Vagina (tissue), 2 donors: ENCODE measurements around the gene NDOR1. TPM values are rescaled to one million over a fixed set of nuclear protein-coding genes. Genes with fewer than 3 reads are reported as not detected.

Experiments
- DNase-seq, 2 donors: peaks; one replicate each; pipeline ENCODE4 v3.0.0-alpha.2; 2017; ENCODE audit errors: extremely low spot score in 2 of 2
- H3K27ac ChIP-seq: fragments of 200-600 bp; sonication (generic); one replicate; pipeline ENCODE4 v1.5.1; 2019
- H3K27me3 ChIP-seq: fragments of 200-600 bp; sonication (generic); one replicate; pipeline ENCODE4 v1.5.1; 2019
- H3K36me3 ChIP-seq, 2 donors: fragments of 200-600 bp; sonication (generic); one replicate each; pipeline ENCODE4 v1.5.1; 2017 to 2019
- H3K4me1 ChIP-seq: fragments of 200-600 bp; sonication (generic); one replicate; pipeline ENCODE4 v1.5.1; 2019
- H3K4me3 ChIP-seq, 2 donors: fragments of 200-600 bp; sonication (generic); 1 replicate in 1 of 2; 2 replicates in 1 of 2; pipeline ENCODE4 v1.5.1; 2016 to 2019
- H3K9me3 ChIP-seq: fragments of 200-600 bp; sonication (generic); one replicate; pipeline ENCODE4 v1.5.1; 2019
- POLR2A ChIP-seq, 2 donors: fragments of 450-650 bp; IDR thresholded peaks; one replicate each; pipeline ENCODE4 v1.6.1; 2017; ENCODE audit warnings: antibody characterized with exemption in 2 of 2, mild to moderate bottlenecking in 2 of 2, moderate library complexity in 2 of 2
- POLR2AphosphoS5 ChIP-seq, 2 donors: sonication (generic); formaldehyde crosslinking; IDR thresholded peaks; one replicate each; pipeline ENCODE4 v1.9.0; 2017; ENCODE audit warnings: antibody characterized with exemption in 2 of 2, mild to moderate bottlenecking in 2 of 2, low read depth in 1 of 2; ENCODE audit not compliant: insufficient read depth in 1 of 2
- intact Hi-C: fragments of 100-400 bp; cut with DNase I; formaldehyde crosslinking; loops from one replicate; pipeline ENCODE4 v1.15.1; 2023
- total RNA-seq: library from RNA; depleted of rRNA; stranded (reverse); fragments of >200 nt; gene quantifications from one replicate; pipeline ENCODE4 v1.2.3, GENCODE V29; 2016
- TF ChIP-seq, protein P1 (sequence below), 3 experiments: fragments of 450-650 bp in 2 of 3; fragments of 200-600 bp in 1 of 3; sonication (generic) in 1 of 3; IDR thresholded peaks; one replicate each; pipeline ENCODE4 v1.5.1; 2017 to 2019; ENCODE audit warnings: antibody characterized with exemption in 3 of 3, mild to moderate bottlenecking in 2 of 3, moderate library complexity in 2 of 3

Gene NDOR1
- total RNA-seq, 1 donor from 2014 or later, result 12.0 TPM

DNA sequence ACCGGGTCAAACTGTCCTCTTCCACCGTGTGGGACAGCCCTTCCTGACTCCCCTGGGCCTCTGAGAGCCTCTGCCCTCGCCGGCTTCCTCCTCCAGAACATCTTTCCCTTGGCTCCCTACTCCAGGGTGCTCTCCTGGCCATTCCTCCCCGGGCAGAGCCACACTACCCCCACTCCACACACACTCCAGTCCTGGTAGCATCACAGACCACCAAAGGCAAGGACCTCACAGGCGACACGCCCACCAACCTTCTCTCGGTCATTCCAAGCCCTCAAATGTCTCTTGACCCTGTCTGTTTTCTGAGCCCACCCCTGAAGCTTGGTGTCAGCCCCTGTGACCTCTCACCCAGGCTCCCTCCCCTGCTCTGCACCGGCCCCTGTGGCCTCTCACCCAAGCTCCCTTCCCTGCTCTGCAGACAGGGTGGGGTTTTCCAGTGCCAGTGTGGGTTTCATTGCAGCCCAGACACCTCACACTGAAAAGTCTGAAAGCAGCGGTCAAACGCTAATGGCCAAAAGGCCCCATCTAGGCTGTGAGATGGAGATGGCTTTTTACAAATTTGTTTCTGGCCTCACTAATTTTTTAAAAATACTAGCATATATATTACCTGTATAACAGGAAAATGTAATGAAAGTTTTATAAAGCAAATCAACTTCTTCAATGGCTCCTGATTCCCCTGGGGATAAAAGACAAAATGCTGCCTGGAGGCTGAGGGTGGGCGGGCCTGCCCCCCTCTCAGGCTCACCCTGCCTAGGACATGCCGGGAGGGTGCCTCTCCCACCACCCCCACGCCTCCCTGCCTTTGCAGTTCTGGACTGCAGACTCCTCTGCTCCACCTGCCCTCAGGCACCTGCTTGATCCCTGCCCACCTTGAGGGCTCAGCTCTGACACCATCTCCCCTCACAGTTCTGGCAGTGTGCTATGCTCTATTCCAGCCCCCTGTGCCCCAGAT lies 46.1 kb upstream of the NDOR1 start:
- Histone ChIP-seq H3K27ac (no peak overlapping the region), H3K9me3 (no peaks in the 10 kb centered on the region), H3K36me3 (no peaks in the 10 kb centered on the region), H3K4me1 (peaks cover 37% of the 10 kb centered on the region), H3K27me3 (peaks cover 18% of the 10 kb centered on the region), H3K4me3 (no peak overlapping the region)
- TF ChIP-seq POLR2AphosphoS5 (IDR thresholded peaks at IDR 0.05; ENCODE audit: insufficient read depth in 1 of 2, low read depth in 1 of 2), result no peak
- TF ChIP-seq POLR2A (IDR thresholded peaks at IDR 0.05), result no peak
- TF ChIP-seq, protein P1, sequence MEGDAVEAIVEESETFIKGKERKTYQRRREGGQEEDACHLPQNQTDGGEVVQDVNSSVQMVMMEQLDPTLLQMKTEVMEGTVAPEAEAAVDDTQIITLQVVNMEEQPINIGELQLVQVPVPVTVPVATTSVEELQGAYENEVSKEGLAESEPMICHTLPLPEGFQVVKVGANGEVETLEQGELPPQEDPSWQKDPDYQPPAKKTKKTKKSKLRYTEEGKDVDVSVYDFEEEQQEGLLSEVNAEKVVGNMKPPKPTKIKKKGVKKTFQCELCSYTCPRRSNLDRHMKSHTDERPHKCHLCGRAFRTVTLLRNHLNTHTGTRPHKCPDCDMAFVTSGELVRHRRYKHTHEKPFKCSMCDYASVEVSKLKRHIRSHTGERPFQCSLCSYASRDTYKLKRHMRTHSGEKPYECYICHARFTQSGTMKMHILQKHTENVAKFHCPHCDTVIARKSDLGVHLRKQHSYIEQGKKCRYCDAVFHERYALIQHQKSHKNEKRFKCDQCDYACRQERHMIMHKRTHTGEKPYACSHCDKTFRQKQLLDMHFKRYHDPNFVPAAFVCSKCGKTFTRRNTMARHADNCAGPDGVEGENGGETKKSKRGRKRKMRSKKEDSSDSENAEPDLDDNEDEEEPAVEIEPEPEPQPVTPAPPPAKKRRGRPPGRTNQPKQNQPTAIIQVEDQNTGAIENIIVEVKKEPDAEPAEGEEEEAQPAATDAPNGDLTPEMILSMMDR (IDR thresholded peaks at IDR 0.05), result no peak
- intact Hi-C loops, result loop anchor here (10.0 kb wide), 1 partner anchor 255 kb away; no protein-coding TSS in a partner anchor
- DNase-seq, result no peak

DNA sequence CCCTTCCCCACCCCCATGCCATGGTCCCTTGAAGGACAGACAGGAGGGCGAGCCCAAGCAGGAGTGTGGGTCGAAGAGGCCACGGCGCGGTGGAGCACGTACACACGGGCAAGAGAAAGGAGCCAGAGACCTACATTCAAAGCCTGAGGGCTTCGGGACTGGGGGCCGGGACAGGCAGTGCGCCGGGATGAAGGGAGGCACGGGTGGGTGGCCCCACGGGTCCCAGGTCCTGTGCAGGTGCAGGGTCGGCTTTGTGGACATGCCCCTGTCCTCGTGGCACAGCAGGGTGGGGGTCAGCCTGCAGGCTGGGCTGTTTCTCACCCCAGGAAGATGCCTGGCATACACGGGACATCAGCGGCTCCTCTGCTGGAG lies 45.5 kb upstream of the NDOR1 start:
- no peak overlapping the region for H3K4me3 ChIP-seq
- no peaks in the 10 kb centered on the region for H3K36me3 ChIP-seq
- H3K27me3 ChIP-seq, result peaks cover 21% of the 10 kb centered on the region
- H3K4me1 ChIP-seq, result peaks cover 37% of the 10 kb centered on the region
- no peaks in the 10 kb centered on the region for H3K9me3 ChIP-seq
- no peak for DNase-seq
- intact Hi-C loops, result loop anchor here (10.0 kb wide), 1 partner anchor 255 kb away; no protein-coding TSS in a partner anchor
- H3K27ac ChIP-seq, result no peak overlapping the region
- TF ChIP-seq POLR2A (IDR thresholded peaks at IDR 0.05), result no peak
- TF ChIP-seq POLR2AphosphoS5 (IDR thresholded peaks at IDR 0.05; ENCODE audit: insufficient read depth in 1 of 2, low read depth in 1 of 2), result no peak
- TF ChIP-seq, protein P1 (IDR thresholded peaks at IDR 0.05), result no peak

DNA sequence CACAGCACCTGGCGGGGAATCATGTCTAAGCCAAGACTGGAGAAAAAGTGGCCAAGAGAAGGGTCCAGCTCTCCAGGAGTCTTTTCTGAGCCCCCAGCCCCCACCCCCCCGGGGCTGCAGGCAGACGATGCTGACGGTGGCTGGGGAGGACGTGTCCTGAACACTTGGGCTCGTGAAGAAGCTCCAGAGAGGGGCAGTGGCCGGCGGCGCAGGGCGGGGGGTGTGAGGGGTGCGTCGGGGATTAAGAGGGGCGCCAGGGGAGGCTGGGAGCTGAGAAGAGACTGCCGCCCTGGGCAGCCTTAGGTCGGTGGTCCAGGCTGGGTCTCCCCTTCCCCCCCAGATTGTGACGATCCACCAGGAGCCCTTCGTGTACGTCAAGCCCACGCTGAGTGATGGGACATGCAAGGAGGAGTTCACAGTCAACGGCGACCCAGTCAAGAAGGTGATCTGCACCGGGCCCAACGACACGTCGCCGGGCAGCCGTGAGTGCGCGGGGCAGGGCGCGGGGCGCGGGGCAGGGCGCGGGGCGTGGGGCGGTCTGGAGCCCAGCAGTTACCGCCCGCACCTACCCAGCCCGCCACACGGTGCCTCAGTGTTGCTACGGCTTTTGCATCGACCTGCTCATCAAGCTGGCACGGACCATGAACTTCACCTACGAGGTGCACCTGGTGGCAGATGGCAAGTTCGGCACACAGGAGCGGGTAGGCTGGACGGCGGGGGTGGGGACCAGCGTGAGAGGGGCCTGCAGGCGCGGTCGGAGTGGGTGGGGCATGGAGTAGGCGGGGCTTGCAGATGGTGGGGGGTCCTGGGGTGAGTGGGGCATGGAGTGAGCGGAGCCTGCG lies 44.6 kb upstream of the NDOR1 start:
- Histone ChIP-seq H3K27ac (no peak overlapping the region), H3K4me3 (no peak overlapping the region), H3K27me3 (peaks cover 26% of the 10 kb centered on the region), H3K36me3 (no peaks in the 10 kb centered on the region), H3K4me1 (peaks cover 37% of the 10 kb centered on the region), H3K9me3 (no peaks in the 10 kb centered on the region)
- no peak for DNase-seq
- intact Hi-C loops, result loop anchor here (10.0 kb wide), 1 partner anchor 254 kb away; no protein-coding TSS in a partner anchor
- TF ChIP-seq POLR2AphosphoS5 (IDR thresholded peaks at IDR 0.05; ENCODE audit: insufficient read depth in 1 of 2, low read depth in 1 of 2) (no peak), POLR2A (IDR thresholded peaks at IDR 0.05) (no peak)
- TF ChIP-seq, protein P1 (IDR thresholded peaks at IDR 0.05), result no peak

DNA sequence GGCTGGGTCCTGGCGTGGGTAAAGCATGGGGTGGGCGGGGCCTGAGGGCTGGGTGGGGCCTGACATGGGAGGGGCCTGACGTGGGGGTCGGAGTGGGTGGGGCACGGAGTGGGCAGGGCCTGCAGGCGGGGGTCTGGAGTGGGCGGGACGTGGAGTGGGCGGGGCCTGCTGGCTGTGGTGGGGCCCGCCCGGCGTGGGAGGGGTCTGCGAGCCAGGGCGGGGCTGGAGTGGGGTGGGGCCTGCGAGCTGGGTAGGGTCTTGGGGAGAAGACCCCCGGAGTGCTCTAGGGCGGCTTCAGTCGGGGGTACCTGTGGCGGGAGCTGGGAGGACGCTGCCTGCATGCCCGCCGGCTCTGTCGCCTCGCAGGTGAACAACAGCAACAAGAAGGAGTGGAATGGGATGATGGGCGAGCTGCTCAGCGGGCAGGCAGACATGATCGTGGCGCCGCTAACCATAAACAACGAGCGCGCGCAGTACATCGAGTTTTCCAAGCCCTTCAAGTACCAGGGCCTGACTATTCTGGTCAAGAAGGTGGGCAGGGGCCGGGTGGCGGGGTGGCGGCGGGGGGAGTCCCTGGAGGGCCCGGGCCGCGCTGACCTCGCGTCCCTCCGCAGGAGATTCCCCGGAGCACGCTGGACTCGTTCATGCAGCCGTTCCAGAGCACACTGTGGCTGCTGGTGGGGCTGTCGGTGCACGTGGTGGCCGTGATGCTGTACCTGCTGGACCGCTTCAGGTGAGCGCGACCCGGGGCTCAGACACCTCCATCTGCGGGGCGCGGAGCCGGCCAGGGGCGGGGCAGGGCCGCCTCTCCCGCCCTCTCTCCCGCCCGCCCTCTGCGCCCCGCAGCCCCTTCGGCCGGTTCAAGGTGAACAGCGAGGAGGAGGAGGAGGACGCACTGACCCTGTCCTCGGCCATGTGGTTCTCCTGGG lies 43.7 kb upstream of the NDOR1 start:
- TF ChIP-seq POLR2A (IDR thresholded peaks at IDR 0.05), result no peak
- TF ChIP-seq, protein P1 (IDR thresholded peaks at IDR 0.05), result no peak
- no peak for TF ChIP-seq POLR2AphosphoS5 (IDR thresholded peaks at IDR 0.05; ENCODE audit: insufficient read depth in 1 of 2, low read depth in 1 of 2)
- intact Hi-C loops, result loop anchor here (10.0 kb wide), 1 partner anchor 253 kb away; no protein-coding TSS in a partner anchor
- Histone ChIP-seq H3K9me3 (no peaks in the 10 kb centered on the region), H3K4me3 (peak overlapping the region; percentile 4 to 5), H3K27me3 (peaks cover 34% of the 10 kb centered on the region), H3K27ac (no peak overlapping the region), H3K36me3 (no peaks in the 10 kb centered on the region), H3K4me1 (peaks cover 30% of the 10 kb centered on the region)
- DNase-seq, result no peak
